M059J (cell line): ENCODE results near the gene IL18. TPM values are rescaled to one million over a fixed set of nuclear protein-coding genes. Genes with fewer than 3 reads are reported as not detected.
"Not testable (repeated sequence)": the region's sequence is repeated elsewhere in the genome, so short reads cannot be mapped to it uniquely, and the experiment has no call there.

Source experiments
- DNase-seq: peaks from one replicate; pipeline ENCODE4 v3.0.0-alpha.2; 2012; ENCODE audit warnings: low read depth
- total RNA-seq: library from RNA; depleted of rRNA; stranded (reverse); fragments of >200 nt; shearing (Covaris generic); gene quantifications from 2 replicates; pipeline ENCODE4 v1.2.3, GENCODE V29; 2014

IL18 gene
- total RNA-seq, 1 experiment from 2014 or later, result 0.64 TPM

GRCh38 chr11:112172362-112172994 is 8.6 kb upstream of the IL18 start:
- peak; percentile 62 for DNase-seq

GRCh38 chr11:112167145-112167544 is 3.3 kb upstream of the IL18 start, which contains the start of gene TEX12:
TEX12 (plus strand) TSS chr11:112167372; CDS start chr11:112169269, 1,897 bp downstream.
- no peak for DNase-seq

- no peak for DNase-seq
Measured at GRCh38 chr11:112166562-112166961, 2.7 kb upstream of the IL18 start.

GRCh38 chr11:112165049-112165448 is 1.2 kb upstream of the IL18 start:
- no peak for DNase-seq

- DNase-seq, result peak; percentile 32
Measured at GRCh38 chr11:112162761-112163546, 940 bp downstream of the IL18 start.

DNA sequence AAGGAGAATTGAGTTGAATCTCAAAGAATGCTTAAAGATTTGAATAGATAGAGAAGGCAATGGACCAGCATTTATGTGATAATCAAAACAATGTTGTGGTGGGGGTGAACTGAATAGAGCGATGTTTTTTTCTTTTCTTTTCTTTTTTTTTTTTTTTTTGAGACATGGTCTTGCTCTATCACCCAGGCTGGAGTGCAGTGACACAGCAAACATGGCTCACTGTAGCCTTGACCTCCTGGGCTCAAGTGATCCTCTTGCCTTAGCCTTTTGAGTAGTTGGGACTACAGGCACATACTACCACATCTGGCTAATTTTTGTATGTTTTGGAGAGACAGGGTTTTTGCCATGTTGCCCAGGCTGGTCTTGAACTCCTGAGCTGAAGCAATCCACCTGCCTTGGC is 1.7 kb downstream of the IL18 start:
- DNase-seq, result not testable (repeated sequence)

DNA sequence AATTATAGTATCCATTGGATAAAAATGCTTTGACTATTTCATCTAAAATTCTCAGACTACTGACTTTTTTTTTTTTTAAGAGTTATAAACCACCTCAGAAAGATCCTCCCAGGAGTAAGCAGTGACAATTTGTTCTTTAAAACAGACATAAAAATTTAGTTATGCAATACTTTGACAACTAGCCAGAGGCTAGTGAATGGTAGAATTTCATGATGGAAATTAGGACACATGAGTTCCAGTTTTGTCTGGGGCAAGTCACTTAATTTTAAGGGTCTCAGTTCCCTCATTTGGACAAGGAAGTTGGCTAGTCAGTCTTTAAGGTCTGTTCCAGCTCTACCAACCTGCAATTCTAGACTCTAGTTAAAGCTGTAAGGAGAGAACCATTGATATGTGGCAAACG is 2.9 kb downstream of the IL18 start:
- DNase-seq, result no peak

DNA sequence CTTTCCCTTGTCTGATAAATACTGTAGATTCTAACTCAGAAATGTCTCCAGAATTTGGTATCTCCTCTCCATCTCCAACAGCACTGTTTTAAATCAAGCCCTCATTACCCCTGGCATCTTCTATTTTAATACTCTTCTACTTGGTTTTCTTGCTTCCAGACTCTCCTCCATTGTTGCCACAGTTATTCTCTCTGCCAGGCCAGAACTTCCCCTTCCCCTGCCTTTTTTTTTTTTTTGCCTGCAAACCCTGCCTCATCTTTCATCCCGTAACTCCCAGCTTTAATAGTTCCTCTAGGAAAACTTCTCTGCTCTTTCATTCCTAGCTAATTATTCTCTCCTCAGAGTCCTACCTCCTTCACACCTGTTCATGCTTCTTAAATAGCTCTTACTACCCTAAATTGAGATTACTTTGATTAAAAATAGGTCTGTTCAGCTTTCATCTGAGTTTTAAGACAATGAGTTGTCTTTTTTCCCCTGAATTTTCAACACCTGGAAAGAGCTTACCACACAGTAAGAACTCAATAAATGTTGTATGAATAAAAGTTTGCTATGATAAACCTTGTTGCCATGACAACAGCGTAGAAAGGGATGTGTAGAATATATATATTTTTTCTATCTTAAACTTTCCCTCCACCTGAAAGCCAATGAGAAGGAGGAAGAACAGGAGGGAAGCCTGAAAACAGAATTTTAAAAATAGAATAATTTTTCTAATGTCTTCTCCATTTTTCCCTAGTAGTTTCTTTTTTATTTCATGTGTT is 3.6 kb downstream of the IL18 start:
- no peak for DNase-seq

DNA sequence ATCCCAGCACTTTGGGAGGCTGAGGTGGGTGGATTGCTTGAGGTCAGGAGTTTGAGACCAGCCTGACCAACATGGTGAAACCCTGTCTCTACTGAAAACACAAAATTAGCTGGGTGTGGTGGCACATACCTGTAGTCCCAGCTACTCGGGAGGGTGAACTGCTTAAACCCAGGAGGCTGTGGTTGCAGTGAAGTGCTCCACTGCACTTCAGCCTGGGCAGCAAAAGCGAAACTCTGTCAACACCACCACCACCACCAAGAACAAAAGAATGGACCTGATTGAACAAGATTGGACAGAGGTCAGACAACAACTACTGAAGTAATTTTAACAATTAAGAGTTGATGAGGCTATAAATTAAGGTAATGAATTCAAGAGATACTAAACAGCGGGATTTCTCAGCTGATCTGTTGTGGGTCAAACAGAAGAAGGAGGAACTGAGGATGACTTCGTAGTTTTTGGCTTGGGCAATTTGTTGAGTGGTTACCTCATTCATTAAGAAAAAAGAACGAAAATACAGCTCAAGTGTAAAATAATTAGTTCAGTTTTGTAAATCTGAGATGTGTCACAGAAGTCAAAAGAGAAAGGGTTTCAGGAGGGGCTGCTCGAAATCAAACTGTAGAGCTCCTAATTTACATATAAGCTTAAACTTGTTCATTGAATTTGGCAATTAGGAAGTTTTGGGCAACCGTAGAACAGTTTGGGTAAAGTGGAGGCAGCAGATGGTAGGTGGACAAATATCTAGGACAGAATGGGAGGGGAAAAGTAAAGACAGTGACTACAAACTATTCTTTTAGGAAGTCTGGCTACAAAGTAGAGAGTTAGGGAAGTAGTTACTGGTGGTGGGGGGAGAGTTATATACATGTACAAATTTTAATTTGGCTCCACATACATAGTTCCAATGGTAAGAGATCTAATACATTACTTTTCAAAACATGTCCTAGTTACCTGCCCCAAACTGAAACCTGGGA is 4.5 kb downstream of the IL18 start:
- no peak for DNase-seq

DNA sequence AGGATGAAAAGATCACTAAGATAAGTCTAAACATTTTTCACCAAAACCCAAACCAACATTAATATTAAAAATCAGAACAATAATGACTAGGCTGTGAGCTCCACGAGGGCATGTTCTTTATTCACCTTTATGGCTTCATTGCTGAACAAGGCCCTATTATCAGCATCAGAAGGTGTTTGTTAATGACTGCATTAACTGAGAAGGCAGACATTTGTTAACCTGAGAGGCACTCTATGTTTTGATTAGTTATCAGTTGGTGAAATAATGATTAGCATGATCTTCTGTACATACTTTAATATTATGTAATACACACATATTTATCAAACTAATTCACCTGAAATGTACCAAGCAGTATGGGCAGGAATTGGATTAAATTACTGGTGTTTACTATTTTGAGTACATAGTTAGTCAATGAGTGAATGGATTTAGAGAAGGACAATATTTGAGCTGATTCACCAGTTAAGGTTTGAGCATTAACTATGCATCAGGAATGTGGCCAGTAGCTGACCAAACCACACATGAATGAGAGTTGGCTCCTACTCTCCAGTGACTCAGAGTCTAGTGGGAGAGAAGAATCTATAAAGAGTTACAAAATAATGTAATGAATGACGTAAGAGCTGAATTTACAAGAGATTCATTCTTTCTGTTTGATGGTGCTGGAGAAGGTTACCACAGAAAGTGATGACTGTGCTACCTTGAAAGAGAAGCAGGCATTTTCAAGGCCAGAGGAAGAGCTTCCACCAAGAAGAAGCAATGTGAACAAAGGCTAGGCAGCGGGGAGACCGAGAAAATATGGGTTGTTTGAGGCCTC is 6.7 kb downstream of the IL18 start:
- DNase-seq, result peak; percentile 99

DNA sequence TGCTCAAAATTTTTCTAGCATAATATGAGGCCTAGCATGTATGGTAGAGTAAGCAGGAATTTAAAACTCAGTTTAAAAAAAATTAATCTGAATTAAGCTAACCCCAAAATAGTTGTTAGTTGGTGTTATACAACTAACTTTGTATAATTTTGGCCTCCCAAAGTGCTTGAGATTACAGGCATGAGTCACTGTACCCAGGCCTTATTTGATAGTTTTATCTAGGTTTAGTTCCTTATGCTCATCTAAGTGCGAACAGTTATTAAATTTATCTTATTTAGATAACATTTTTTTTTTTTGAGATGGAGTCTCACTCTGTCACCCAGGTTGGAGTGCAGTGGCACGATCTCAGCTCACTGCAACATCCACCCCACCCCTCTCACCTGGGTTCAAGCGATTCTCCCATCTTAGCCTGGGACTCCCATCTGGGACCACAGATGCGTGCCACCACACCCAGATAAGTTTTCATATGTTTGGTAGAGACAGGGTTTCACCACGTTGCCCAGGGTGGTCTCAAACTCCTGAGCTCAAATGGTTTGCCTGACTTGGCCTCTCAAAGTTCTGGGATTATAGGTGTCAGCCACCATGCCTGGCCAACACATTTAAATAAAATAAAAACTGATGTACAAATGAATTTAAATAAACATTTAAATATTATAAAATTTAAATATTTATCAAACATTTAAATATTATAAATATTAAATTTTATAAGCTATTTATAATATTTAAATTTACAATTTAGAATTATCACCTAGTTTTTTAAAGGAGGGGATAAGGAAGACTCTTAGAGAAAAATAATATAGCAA is 7.5 kb downstream of the IL18 start:
- peak; percentile 16 for DNase-seq

GRCh38 chr11:112150517-112150916 is 13.4 kb downstream of the IL18 start:
- no peak for DNase-seq

DNA sequence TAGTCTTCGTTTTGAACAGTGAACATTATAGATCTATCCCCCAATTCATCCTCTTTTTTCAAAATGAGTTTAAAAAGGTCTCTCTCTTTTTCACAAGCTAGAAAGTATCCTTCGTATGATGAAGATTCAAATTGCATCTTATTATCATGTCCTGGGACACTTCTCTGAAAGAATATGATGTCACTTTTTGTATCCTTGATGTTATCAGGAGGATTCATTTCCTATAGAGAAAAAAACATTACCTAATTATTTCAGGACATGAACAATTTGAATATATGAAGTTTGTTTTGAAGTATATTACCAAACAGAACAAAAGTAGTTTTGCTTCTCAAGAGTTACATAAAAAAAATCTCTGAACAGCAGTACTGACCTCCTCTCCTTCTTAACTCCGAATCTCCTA is 20.3 kb downstream of the IL18 start:
- DNase-seq, result no peak

- DNase-seq, result no peak
Measured at GRCh38 chr11:112134473-112134872, 29.4 kb downstream of the IL18 start.

GRCh38 chr11:112132737-112133136 is 31.2 kb downstream of the IL18 start:
- peak; percentile 52 for DNase-seq

DNA sequence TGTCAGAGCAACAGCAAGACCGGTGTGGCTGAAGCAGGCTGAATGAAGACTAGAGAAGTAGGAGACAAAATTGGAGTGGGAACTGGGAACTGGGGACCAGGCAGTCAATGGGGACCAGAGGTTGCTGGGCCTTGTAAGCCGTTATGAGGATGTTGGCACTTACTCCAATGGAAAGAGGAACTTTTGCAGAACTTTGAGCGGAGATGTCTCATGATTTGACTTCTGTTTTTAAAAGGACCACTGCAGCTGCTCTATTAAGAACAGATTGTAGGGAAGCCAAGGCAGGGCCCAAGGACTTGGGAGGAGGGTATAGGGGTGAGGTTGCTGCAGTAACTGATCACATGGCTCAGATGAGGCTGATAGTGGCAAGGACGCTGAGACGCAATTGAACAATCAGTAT is 34.2 kb downstream of the IL18 start:
- DNase-seq, result no peak

DNA sequence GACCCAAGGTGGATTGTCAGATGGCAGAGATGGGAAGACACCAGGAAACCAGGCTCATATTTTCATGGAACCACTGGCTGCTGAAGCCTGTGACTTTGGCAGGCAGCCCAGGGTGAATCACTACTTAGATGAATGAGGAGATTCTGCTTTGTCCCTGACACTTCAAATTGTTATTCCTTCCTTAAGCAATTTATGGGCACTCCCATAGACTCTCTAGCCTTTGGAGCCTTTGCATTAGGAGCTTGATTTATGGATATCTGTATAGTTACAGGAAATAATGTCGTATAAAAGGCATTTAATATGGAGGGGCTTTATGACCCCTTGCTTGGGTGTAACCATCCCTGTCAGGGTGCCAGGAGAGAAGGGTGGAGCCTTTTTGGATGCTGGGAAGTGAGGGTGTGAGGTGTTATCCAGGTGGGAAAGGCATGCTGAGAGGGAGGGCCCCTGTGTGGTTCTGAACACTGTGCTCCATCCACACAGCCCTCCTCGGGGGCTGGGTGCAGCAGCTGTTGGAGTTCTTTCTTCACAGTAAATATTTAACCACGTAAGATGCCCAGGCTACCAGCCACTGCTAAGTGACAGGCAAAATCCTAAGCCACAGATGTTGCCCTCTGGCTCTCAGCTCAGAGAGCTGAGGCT is 35.3 kb downstream of the IL18 start:
- peak; percentile 94 for DNase-seq

DNA sequence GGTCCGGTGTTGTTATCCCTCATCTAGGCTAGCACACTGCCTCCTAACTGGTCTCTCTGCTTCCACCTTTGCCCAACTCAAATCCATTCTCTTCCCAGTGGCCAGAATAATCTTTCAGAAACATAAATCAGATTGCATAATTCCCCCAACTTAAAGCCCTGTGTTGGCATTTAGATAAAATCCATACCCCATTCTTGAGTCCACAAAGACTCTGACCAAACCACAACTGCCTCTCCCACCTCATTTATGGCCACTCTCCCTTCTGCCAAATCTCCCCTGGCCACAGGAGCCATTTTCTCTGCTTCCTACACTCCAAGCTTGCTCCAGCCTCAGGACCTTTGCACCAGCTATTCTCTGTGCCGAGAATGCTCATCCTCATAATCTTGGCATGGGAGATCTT is 36.8 kb downstream of the IL18 start:
- no peak for DNase-seq

DNA sequence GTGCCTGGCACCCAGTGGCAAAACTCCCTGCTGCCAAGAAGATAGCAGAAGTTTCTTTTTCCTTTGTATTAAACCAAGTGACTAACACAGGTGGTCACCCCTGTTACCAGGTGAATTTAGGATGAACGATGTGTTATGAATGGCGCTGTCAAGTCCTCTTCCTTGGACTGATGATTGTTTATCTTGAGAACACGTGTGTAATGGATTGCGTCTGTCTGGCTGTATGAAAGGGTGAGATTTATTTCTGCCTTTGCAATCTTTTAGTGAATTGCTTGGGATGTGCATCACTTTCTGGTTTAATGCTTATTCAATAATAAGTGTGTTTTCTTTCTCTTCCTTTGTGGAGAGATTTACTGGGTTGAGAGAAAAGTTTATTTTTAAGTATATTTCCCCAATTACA is 40.8 kb downstream of the IL18 start:
- DNase-seq, result no peak
